ENCODE data around the gene RNU1-1.
A peak's percentile ranks its signal among the peaks of the same experiment; 100 is the strongest.
"Not testable (repeated sequence)": the region's sequence is repeated elsewhere in the genome, so short reads cannot be mapped to it uniquely, and the experiment has no call there.

Gene RNU1-1

DNA sequence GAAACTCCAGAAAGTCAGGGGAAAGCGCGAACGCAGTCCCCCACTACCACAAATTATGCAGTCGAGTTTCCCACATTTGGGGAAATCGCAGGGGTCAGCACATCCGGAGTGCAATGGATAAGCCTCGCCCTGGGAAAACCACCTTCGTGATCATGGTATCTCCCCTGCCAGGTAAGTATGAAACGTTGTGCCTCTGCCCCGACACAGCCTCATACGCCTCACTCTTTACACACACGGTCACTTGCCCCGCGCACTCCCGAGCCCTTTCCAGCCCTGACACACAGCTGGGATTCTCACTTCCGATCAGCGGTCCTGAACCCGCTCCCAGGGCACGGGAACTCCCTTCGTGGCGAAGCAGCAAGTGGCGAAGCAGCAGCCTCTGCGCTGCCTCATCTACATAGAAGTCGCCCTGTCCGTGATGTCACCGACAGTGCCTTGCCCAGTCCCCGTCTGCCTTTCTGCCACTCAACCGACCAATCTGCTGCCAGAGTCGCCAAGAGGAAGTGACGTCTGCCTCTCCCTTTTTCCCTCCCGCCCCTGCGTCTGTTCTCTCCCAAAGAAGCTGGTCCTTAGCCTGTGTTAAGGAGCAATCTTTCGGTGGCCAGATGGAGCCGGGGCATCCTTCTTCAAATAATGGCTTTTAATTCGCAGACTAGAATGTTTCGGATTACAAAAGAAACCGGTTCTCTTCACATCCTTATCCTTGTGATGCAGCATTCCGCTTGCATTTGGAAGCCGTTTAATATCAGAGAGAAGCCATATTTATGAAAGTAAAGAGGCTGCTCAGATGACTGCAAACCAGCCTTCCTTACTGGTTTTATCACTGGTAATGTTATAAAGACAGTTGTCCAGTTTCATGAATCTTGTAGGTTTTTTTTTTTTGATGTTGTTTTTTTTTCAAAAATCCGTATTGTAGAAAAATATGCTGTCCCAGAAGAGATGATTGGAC is at the start of gene RNU1-1:
Gene RNU1-1, minus strand, starts transcription at position 179 of the 949 bp plus-strand sequence.
- not testable (repeated sequence) for H2AFZ ChIP-seq (ENCODE audit: low read depth, low read length, severe bottlenecking); H3K79me2 ChIP-seq (ENCODE audit: insufficient read depth, low read length); H3K9me3 ChIP-seq (ENCODE audit: insufficient read depth, low read length); H4K20me1 ChIP-seq (ENCODE audit: low read depth, low read length); H3K9me2 ChIP-seq (replicated peaks; ENCODE audit: insufficient read depth, low read length); H3K36me3 ChIP-seq (ENCODE audit: low read length); H3F3A ChIP-seq (ENCODE audit: insufficient read depth); H3K27me3 ChIP-seq (ENCODE audit: low read length)
- Histone ChIP-seq H3K4me2 (ENCODE audit: low read depth, low read length, poor library complexity, severe bottlenecking) (peak within 1 kb of the TSS; percentile 53), H3K9ac (ENCODE audit: low read length) (peak within 1 kb of the TSS; percentile 45; the same call in 1 of the 2 replicates), H3K4me3 (ENCODE audit: insufficient read depth, low read length, poor library complexity, severe bottlenecking) (peak within 1 kb of the TSS; percentile 39), H3K27ac (ENCODE audit: low read depth, low read length) (peak within 1 kb of the TSS; percentile 60)

DNA sequence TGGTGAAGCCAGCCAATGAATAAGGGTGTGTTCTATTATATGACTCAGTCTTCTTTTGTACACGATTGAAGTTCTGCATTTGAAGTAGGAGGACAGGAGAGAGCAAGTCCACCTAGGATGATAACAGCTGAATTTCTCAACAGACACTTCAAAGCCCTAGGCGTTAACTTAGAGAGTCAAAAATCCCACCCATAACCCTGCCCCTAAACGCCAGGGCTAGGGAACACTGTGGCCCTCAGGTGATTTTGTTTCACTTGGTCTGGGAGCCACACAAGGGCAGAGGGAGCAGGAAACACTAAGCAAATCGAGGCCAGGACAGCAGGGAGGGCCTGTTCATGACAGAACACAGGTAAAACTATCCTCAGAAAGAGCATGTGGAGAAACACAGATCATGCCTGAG is 47.0 kb upstream of the RNU1-1 start:
- H3K27me3 ChIP-seq (ENCODE audit: low read length); H3F3A ChIP-seq (ENCODE audit: insufficient read depth); H3K4me2 ChIP-seq (ENCODE audit: low read depth, low read length, poor library complexity, severe bottlenecking); H3K9me2 ChIP-seq (replicated peaks; ENCODE audit: insufficient read depth, low read length); H3K36me3 ChIP-seq (ENCODE audit: low read length); H3K79me2 ChIP-seq (ENCODE audit: insufficient read depth, low read length); H3K27ac ChIP-seq (ENCODE audit: low read depth, low read length); H4K20me1 ChIP-seq (ENCODE audit: low read depth, low read length); H3K4me3 ChIP-seq (ENCODE audit: insufficient read depth, low read length, poor library complexity, severe bottlenecking); H3K9ac ChIP-seq (ENCODE audit: low read length); H2AFZ ChIP-seq (ENCODE audit: low read depth, low read length, severe bottlenecking); H3K9me3 ChIP-seq (ENCODE audit: insufficient read depth, low read length): not testable (repeated sequence)

DNA sequence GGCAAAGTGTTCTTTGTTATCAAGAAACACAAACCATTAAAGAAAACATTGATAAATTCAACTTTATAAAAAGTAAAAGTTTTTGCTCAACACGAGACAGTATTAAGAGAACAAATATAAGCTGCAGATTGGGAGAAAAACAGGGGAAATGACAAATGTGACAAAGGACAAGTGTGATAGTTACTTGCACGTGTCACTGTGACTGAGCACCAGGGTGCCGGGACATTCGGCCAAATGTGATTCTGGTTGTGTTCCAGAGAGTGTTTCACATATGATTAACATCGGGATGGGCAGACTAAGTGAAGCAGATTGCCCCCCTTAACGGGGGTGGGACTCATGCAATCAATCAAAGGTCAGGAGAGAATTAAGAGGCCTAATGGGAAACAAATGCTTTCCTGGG is 46.4 kb upstream of the RNU1-1 start:
- not testable (repeated sequence) for H3F3A ChIP-seq (ENCODE audit: insufficient read depth); H3K79me2 ChIP-seq (ENCODE audit: insufficient read depth, low read length); H3K4me2 ChIP-seq (ENCODE audit: low read depth, low read length, poor library complexity, severe bottlenecking); H2AFZ ChIP-seq (ENCODE audit: low read depth, low read length, severe bottlenecking); H3K27me3 ChIP-seq (ENCODE audit: low read length); H4K20me1 ChIP-seq (ENCODE audit: low read depth, low read length); H3K9me3 ChIP-seq (ENCODE audit: insufficient read depth, low read length); H3K27ac ChIP-seq (ENCODE audit: low read depth, low read length); H3K4me3 ChIP-seq (ENCODE audit: insufficient read depth, low read length, poor library complexity, severe bottlenecking); H3K36me3 ChIP-seq (ENCODE audit: low read length); H3K9me2 ChIP-seq (replicated peaks; ENCODE audit: insufficient read depth, low read length); H3K9ac ChIP-seq (ENCODE audit: low read length)

DNA sequence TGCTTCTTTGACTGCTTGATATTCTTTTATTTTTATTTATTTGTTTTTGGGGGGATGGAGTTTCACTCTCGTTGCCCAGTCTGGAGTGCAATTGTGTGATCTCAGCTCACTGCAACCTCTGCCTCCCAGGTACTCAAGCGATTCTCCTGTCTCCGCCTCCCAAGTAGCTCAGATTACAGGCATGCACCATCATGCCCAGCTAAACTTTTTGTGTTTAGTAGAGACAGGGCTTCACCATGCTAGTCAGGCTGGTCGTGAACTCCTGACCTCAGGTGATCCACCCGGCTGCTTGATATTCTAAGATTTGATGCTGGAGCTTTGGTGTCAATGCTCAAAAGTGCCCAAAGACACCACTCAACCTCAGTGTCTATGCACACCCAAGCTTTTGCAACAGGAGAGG is 45.6 kb upstream of the RNU1-1 start:
- not testable (repeated sequence) for H3K9me2 ChIP-seq (replicated peaks; ENCODE audit: insufficient read depth, low read length); H3K27ac ChIP-seq (ENCODE audit: low read depth, low read length); H3K36me3 ChIP-seq (ENCODE audit: low read length); H3K27me3 ChIP-seq (ENCODE audit: low read length); H3F3A ChIP-seq (ENCODE audit: insufficient read depth); H3K9me3 ChIP-seq (ENCODE audit: insufficient read depth, low read length); H3K9ac ChIP-seq (ENCODE audit: low read length); H2AFZ ChIP-seq (ENCODE audit: low read depth, low read length, severe bottlenecking); H4K20me1 ChIP-seq (ENCODE audit: low read depth, low read length); H3K4me3 ChIP-seq (ENCODE audit: insufficient read depth, low read length, poor library complexity, severe bottlenecking); H3K4me2 ChIP-seq (ENCODE audit: low read depth, low read length, poor library complexity, severe bottlenecking); H3K79me2 ChIP-seq (ENCODE audit: insufficient read depth, low read length)

DNA sequence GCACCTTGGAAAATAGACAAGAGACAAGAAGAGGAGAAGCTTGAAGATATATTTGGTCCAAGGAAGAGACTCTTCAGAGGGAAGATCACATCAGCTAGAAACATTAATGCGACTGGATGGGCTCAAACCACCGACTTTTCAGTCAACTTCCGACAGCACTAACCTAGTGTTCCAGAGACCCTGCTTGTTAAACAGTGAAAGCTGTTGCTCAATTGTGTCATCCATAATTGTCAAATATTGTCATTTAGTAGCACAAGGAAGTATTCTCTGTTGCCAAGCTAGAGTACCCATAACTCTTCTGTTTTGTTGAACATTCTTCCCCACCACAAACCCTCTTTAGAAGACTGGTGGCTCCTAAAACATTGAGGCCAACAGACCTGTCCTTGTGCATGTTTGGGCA is 42.9 kb upstream of the RNU1-1 start:
- not testable (repeated sequence) for H3K4me2 ChIP-seq (ENCODE audit: low read depth, low read length, poor library complexity, severe bottlenecking); H3K79me2 ChIP-seq (ENCODE audit: insufficient read depth, low read length); H3K27ac ChIP-seq (ENCODE audit: low read depth, low read length); H3F3A ChIP-seq (ENCODE audit: insufficient read depth); H3K27me3 ChIP-seq (ENCODE audit: low read length); H4K20me1 ChIP-seq (ENCODE audit: low read depth, low read length); H3K9me3 ChIP-seq (ENCODE audit: insufficient read depth, low read length); H3K36me3 ChIP-seq (ENCODE audit: low read length); H3K9me2 ChIP-seq (replicated peaks; ENCODE audit: insufficient read depth, low read length); H2AFZ ChIP-seq (ENCODE audit: low read depth, low read length, severe bottlenecking); H3K9ac ChIP-seq (ENCODE audit: low read length); H3K4me3 ChIP-seq (ENCODE audit: insufficient read depth, low read length, poor library complexity, severe bottlenecking)

DNA sequence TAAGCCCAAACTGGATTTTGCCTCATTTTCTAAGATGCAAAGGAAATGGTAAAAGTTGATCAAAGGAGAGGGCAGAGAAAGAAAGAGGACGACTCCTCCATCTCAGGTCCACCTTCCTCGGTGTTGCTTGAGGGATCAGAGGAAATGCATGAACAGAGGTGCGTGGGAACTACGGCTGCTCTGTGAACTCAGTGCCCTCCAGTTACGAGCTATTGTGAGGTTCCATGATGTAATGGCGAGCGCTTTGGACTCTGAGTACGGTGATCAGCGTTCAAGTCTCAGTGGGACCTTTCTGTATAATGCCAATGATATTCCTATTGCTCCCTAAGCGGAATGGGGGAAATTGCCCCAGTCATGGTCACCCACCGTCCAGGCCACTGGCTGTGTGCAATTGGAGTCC is 39.2 kb upstream of the RNU1-1 start:
- H2AFZ ChIP-seq (ENCODE audit: low read depth, low read length, severe bottlenecking); H3K9me3 ChIP-seq (ENCODE audit: insufficient read depth, low read length): not testable (repeated sequence)

DNA sequence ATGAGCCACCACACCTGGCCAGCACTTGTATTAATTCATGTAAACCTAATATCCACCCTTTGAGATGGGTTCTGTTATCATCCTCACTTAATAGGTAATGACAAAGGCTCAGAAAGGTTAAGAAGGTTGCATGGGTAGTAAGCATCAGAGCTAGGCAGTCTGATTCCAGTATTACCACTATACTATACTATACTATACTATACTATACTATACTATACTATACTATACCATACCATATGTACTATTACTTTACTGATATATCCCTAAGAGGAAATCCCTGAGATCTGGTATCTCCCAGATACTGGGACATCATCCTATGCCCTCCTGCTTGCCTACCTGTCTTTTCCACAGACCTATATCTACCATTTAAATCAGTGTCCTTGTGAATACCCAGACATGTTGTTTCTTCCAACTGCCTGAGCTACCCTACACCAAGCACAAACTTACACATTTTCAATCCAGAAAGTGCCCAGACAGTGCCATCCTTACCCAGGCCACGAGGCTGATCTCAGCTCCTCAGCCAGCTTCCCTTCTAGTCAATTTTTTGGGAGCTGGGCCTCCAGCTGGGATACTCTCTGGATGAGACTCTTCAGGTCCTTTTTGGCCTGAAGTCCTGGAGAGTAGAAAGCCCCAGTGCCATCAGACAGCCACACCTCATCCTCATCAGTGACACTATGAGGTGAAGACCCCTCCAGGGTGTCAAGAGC is 36.3 kb upstream of the RNU1-1 start:
- not testable (repeated sequence) for H3F3A ChIP-seq (ENCODE audit: insufficient read depth); H3K27me3 ChIP-seq (ENCODE audit: low read length); H3K27ac ChIP-seq (ENCODE audit: low read depth, low read length); H3K9ac ChIP-seq (ENCODE audit: low read length); H3K4me2 ChIP-seq (ENCODE audit: low read depth, low read length, poor library complexity, severe bottlenecking); H4K20me1 ChIP-seq (ENCODE audit: low read depth, low read length); H2AFZ ChIP-seq (ENCODE audit: low read depth, low read length, severe bottlenecking); H3K79me2 ChIP-seq (ENCODE audit: insufficient read depth, low read length); H3K4me3 ChIP-seq (ENCODE audit: insufficient read depth, low read length, poor library complexity, severe bottlenecking); H3K36me3 ChIP-seq (ENCODE audit: low read length); H3K9me2 ChIP-seq (replicated peaks; ENCODE audit: insufficient read depth, low read length); H3K9me3 ChIP-seq (ENCODE audit: insufficient read depth, low read length)

More for the DNA sequence above, 39.2 kb upstream of the RNU1-1 start:
- not testable (repeated sequence) for H3K27ac ChIP-seq (ENCODE audit: low read depth, low read length); H3K79me2 ChIP-seq (ENCODE audit: insufficient read depth, low read length); H3K4me3 ChIP-seq (ENCODE audit: insufficient read depth, low read length, poor library complexity, severe bottlenecking); H3K27me3 ChIP-seq (ENCODE audit: low read length); H3K9me2 ChIP-seq (replicated peaks; ENCODE audit: insufficient read depth, low read length); H3K4me2 ChIP-seq (ENCODE audit: low read depth, low read length, poor library complexity, severe bottlenecking); H3F3A ChIP-seq (ENCODE audit: insufficient read depth); H4K20me1 ChIP-seq (ENCODE audit: low read depth, low read length); H3K9ac ChIP-seq (ENCODE audit: low read length); H3K36me3 ChIP-seq (ENCODE audit: low read length)

DNA sequence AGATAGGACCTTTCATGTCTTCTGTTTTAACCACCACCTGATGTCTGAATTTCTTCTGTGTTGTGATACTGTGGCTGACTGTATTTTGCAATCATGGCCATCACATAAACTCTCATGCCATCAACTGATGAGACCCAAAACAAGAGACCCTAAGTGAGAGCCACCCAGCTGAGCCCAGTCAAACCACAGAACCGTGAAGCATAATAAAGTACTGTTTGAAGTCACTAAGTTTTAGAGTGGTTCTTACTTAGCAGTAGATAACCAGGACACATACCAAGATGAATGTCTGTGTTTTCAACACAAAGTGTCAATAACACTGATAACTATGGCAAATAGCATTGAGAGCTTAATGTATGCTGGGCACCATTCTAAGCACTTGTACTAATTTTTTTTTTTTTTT is 35.5 kb upstream of the RNU1-1 start:
- not testable (repeated sequence) for H3K36me3 ChIP-seq (ENCODE audit: low read length); H3K27me3 ChIP-seq (ENCODE audit: low read length); H3K4me2 ChIP-seq (ENCODE audit: low read depth, low read length, poor library complexity, severe bottlenecking)

More for the DNA sequence above, 35.5 kb upstream of the RNU1-1 start:
- H3F3A ChIP-seq (ENCODE audit: insufficient read depth); H2AFZ ChIP-seq (ENCODE audit: low read depth, low read length, severe bottlenecking); H3K79me2 ChIP-seq (ENCODE audit: insufficient read depth, low read length); H3K9me3 ChIP-seq (ENCODE audit: insufficient read depth, low read length); H4K20me1 ChIP-seq (ENCODE audit: low read depth, low read length); H3K9me2 ChIP-seq (replicated peaks; ENCODE audit: insufficient read depth, low read length); H3K4me3 ChIP-seq (ENCODE audit: insufficient read depth, low read length, poor library complexity, severe bottlenecking); H3K27ac ChIP-seq (ENCODE audit: low read depth, low read length); H3K9ac ChIP-seq (ENCODE audit: low read length): not testable (repeated sequence)
